Adipocyte (in vitro differentiated cells): ENCODE results near the gene TMED8.

Experiments used
- DNase-seq: peaks from one replicate; pipeline ENCODE4 v3.0.0-alpha.2; 2015; ENCODE audit warnings: low read depth
- H3K27me3 ChIP-seq: replicated peaks from 2 replicates; pipeline ENCODE4 v1.7.0; 2013; ENCODE audit warnings: mild to moderate bottlenecking, low read length, moderate library complexity; ENCODE audit not compliant: control insufficient read depth, insufficient read depth
- H3K36me3 ChIP-seq: 2 replicates; pipeline ENCODE4 v1.7.0; 2013; ENCODE audit warnings: low read length, mild to moderate bottlenecking, moderate library complexity; ENCODE audit not compliant: control insufficient read depth, insufficient read depth, severe bottlenecking
- H3K4me1 ChIP-seq: 2 replicates; pipeline ENCODE4 v1.7.0; 2013; ENCODE audit warnings: mild to moderate bottlenecking, low read length, moderate library complexity; ENCODE audit not compliant: control insufficient read depth, insufficient read depth
- H3K4me3 ChIP-seq: 2 replicates; pipeline ENCODE4 v1.7.0; 2013; ENCODE audit warnings: mild to moderate bottlenecking, low read length, moderate library complexity
- H3K9ac ChIP-seq: 2 replicates; pipeline ENCODE4 v1.7.0; 2013; ENCODE audit warnings: mild to moderate bottlenecking, low read length, moderate library complexity
- H3K9me3 ChIP-seq: 2 replicates; pipeline ENCODE4 v1.7.0; 2013; ENCODE audit warnings: mild to moderate bottlenecking, low read length, moderate library complexity; ENCODE audit not compliant: control insufficient read depth

The TMED8 gene

DNA sequence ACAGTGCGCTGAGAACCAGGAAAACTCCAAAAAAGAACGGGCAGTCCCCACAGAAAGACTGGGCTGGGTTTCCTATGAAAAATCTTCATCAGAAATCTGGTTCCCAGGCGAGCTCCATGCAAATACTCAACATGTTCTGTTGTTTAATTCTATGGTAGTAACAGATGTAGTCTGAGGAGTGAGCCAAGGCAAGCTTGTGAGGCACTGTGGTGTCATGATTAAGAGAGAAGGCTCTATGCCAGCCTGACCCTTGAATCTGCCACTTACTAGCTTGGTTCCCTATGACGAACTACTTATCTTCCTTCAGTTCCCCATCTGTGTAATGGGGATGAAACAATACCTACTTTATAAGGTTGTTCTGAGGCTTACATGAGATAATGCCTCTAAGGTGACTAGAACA is 66.9 kb downstream of the TMED8 start:
- H3K36me3 ChIP-seq, result peaks cover 11% of the 10 kb centered on the region
- no peak for DNase-seq
- H3K9ac ChIP-seq, result no peak overlapping the region
- H3K27me3 ChIP-seq, result no peaks in the 10 kb centered on the region
- H3K4me3 ChIP-seq, result no peak overlapping the region
- peaks cover 30% of the 10 kb centered on the region for H3K4me1 ChIP-seq
- no peaks in the 10 kb centered on the region for H3K9me3 ChIP-seq

- H3K36me3 ChIP-seq, result peaks cover 19% of the 10 kb centered on the region
- H3K4me3 ChIP-seq, result no peak overlapping the region
- H3K9me3 ChIP-seq, result no peaks in the 10 kb centered on the region
- H3K9ac ChIP-seq, result no peak overlapping the region
- no peaks in the 10 kb centered on the region for H3K27me3 ChIP-seq
- peaks cover 23% of the 10 kb centered on the region for H3K4me1 ChIP-seq
- DNase-seq, result no peak
These were observed 67.8 kb downstream of the TMED8 start for GRCh38 chr14:77309131-77309530.

DNA sequence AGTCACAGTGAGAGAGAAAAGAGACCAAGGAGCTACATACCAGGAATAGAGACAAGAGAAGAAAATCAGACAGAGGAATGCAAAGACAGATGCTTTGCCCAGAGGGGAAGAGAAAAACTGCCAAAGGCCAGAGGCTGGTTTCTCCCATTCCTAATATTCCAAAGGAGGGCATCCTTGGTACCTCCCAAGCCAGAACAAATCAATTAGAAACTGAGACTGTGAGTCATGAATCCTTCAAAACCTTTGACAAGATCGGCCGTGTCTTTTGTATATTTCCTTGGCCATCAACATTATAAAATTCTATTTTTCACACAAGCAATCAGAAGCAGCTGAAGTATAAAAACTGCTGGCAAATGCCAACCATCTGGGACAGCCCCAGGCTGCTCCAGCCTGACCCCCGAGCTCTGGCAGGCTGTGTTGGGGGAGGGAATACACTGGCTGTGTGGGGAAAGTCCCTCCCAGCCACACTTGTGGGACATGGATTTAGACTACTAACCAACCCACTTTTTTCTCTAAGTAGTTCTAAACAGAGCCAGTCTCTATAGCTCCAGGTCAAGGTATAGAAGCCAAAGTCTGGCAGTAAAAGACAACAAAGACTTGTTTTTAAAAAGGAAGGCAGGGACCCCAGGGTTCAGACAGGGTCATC is 69.9 kb downstream of the TMED8 start:
- DNase-seq, result peak; percentile 76
- peaks cover 24% of the 10 kb centered on the region for H3K36me3 ChIP-seq
- H3K4me1 ChIP-seq, result peaks cover 30% of the 10 kb centered on the region
- H3K9me3 ChIP-seq, result no peaks in the 10 kb centered on the region
- H3K27me3 ChIP-seq, result no peaks in the 10 kb centered on the region
- no peak overlapping the region for H3K4me3 ChIP-seq
- peak overlapping the region; percentile 4 for H3K9ac ChIP-seq

GRCh38 chr14:77306416-77306815 is 70.5 kb downstream of the TMED8 start:
- peaks cover 30% of the 10 kb centered on the region for H3K4me1 ChIP-seq
- DNase-seq, result no peak
- no peaks in the 10 kb centered on the region for H3K27me3 ChIP-seq
- no peak overlapping the region for H3K9ac ChIP-seq
- H3K4me3 ChIP-seq, result no peak overlapping the region
- no peaks in the 10 kb centered on the region for H3K9me3 ChIP-seq
- peaks cover 24% of the 10 kb centered on the region for H3K36me3 ChIP-seq

DNA sequence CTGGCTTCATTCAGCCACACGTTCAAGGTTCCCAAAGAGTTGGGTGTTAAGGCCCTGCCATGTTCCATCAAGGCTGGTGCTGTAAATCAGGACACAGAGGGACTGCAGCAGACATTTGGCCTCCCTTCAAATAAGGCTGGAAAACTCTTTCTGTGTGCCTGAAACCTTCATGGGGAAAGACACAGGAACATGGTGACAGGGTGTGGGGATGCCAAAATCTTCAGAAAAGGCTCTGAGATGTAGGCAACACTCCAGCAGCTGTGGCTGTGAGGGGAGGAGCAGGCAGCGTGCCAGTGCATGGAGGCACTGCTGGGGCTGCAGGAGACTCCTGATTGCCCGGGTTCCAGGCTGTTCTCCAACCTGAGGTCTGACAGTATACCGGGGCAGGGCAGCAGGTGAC is 71.2 kb downstream of the TMED8 start:
- H3K9ac ChIP-seq, result no peak overlapping the region
- peaks cover 24% of the 10 kb centered on the region for H3K36me3 ChIP-seq
- peaks cover 30% of the 10 kb centered on the region for H3K4me1 ChIP-seq
- H3K9me3 ChIP-seq, result no peaks in the 10 kb centered on the region
- no peak for DNase-seq
- no peaks in the 10 kb centered on the region for H3K27me3 ChIP-seq
- H3K4me3 ChIP-seq, result no peak overlapping the region

DNA sequence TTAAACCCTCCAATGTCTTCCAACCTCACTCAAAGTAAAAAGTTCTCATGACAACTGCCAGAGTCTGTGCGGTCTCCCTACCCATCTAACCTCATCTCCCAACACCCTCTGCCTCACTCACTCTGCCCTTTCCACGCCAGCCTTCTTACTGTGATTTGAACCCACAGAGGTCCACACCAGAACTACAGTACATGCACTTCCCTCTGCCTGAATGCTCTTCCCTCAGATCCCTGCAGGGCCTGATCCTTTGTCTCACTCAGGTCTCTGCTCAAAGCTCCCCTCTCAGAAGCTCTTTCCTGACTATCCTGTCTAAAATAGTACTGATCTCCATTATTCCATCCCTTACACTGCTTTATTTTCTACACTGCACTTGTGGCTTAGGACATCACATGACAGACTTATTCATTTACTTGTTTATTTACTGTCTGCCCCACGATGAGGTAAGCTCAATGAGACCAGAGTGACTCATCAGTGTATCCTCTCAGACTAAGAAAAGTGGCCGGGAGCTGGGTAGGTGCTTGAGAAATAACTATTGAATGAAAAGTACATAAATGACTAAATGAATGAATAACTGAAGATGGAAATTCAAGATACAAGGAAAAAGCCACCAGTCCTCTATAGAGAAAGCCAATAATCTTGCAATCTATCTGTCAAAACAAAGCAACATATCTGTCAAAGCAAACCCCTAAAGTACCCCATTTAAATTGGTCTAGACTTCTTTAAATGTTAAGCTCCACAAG is 73.3 kb downstream of the TMED8 start:
- Histone ChIP-seq H3K9me3 (no peaks in the 10 kb centered on the region), H3K4me1 (peaks cover 30% of the 10 kb centered on the region), H3K4me3 (no peak overlapping the region), H3K9ac (no peak overlapping the region), H3K36me3 (peaks cover 29% of the 10 kb centered on the region), H3K27me3 (no peaks in the 10 kb centered on the region)
- DNase-seq, result peak; percentile 97

DNA sequence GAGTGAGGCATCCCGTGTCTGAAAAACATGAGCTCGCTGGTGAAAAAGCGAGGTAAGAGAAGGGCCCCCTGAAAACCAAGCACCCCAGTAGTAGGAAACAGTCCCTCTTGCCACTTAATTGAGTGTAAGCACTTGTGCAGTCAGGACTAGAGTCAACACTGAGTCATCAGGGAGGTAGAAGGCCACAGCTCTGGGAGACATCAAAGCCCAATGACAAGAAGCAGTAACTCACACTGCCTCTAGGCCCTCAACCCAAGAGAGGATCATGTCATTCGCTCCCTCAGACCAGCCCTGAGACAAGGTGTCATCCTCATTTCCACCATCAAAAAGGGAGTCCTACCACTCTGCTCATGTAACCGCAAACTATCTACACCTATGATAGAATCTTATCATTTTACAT is 74.0 kb downstream of the TMED8 start:
- Histone ChIP-seq H3K4me1 (peaks cover 30% of the 10 kb centered on the region), H3K4me3 (no peak overlapping the region)
- peak; percentile 46 for DNase-seq

GRCh38 chr14:77301103-77301502 is 75.8 kb downstream of the TMED8 start:
- H3K36me3 ChIP-seq, result peaks cover 50% of the 10 kb centered on the region
- no peaks in the 10 kb centered on the region for H3K27me3 ChIP-seq
- no peaks in the 10 kb centered on the region for H3K9me3 ChIP-seq
- peaks cover 18% of the 10 kb centered on the region for H3K4me1 ChIP-seq
- H3K4me3 ChIP-seq, result no peak overlapping the region
- H3K9ac ChIP-seq, result no peak overlapping the region
- DNase-seq, result peak; percentile 74

More for the DNA sequence above, 74.0 kb downstream of the TMED8 start:
- Histone ChIP-seq H3K36me3 (peaks cover 35% of the 10 kb centered on the region), H3K9me3 (no peaks in the 10 kb centered on the region), H3K27me3 (no peaks in the 10 kb centered on the region), H3K9ac (no peak overlapping the region)

DNA sequence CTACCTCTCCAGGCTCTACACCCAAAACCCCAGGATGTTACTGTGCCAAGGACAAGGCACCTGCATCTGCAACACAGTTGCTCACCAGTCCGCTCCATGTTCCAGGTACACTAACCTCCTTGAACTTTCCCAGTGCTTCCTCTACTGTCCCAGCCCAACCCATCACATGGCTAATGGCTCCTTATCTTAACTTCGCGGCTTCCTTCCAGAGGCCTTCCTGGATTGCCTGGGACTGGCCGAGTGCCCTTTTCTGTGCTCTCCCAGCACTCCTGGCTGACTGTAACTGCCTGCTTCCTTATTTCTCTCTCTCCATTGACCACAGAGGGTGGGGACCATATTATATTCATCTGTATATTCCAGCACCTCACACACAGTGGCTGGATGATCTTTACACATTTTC is 77.1 kb downstream of the TMED8 start:
- Histone ChIP-seq H3K9me3 (no peaks in the 10 kb centered on the region), H3K9ac (no peak overlapping the region), H3K36me3 (peaks cover 43% of the 10 kb centered on the region), H3K4me1 (peaks cover 18% of the 10 kb centered on the region), H3K27me3 (no peaks in the 10 kb centered on the region), H3K4me3 (no peak overlapping the region)
- DNase-seq, result no peak

- no peaks in the 10 kb centered on the region for H3K4me1 ChIP-seq
- H3K9ac ChIP-seq, result no peak overlapping the region
- no peaks in the 10 kb centered on the region for H3K27me3 ChIP-seq
- no peak overlapping the region for H3K4me3 ChIP-seq
- no peaks in the 10 kb centered on the region for H3K9me3 ChIP-seq
- peaks cover 36% of the 10 kb centered on the region for H3K36me3 ChIP-seq
- DNase-seq, result no peak
These were observed 80.0 kb downstream of the TMED8 start for GRCh38 chr14:77296906-77297305.

GRCh38 chr14:77296155-77296554 is 80.7 kb downstream of the TMED8 start:
- no peaks in the 10 kb centered on the region for H3K4me1 ChIP-seq
- H3K9me3 ChIP-seq, result no peaks in the 10 kb centered on the region
- peaks cover 39% of the 10 kb centered on the region for H3K36me3 ChIP-seq
- H3K4me3 ChIP-seq, result no peak overlapping the region
- no peak for DNase-seq
- no peak overlapping the region for H3K9ac ChIP-seq
- no peaks in the 10 kb centered on the region for H3K27me3 ChIP-seq
